B cell (primary cell): ENCODE data around the gene ZCCHC2. TPM values are rescaled to one million over a fixed set of nuclear protein-coding genes. Genes with fewer than 3 reads are reported as not detected.

Experiments
- ATAC-seq: fragments of 200-7000 bp; cut with Tn5 transposase; one replicate; pipeline ENCODE4 v1.10.0; 2021; ENCODE audit warnings: low read depth, mild to moderate bottlenecking, moderate number of reproducible peaks, moderate library complexity
- CTCF ChIA-PET: fragments of 350-600 bp; sonication (Branson Sonifier 250); formaldehyde crosslinking; loops from one replicate; lab custom pipeline; 2021; ENCODE audit warnings: antibody characterized with exemption, inconsistent platforms; lab: Charles Lee
- POLR2A ChIA-PET: fragments of 350-600 bp; sonication (Branson Sonifier 250); formaldehyde crosslinking; loops from one replicate; lab custom pipeline; 2021; ENCODE audit warnings: antibody characterized with exemption; lab: Charles Lee
- DNase-seq: peaks from one replicate; pipeline ENCODE4 v3.0.0; 2013
- H2AFZ ChIP-seq: 2 replicates; pipeline ENCODE4 v1.6.1; 2012; ENCODE audit warnings: mild to moderate bottlenecking, low read depth, low read length; ENCODE audit not compliant: insufficient read depth, poor library complexity, severe bottlenecking
- H3K27ac ChIP-seq, 2 donors: 1 replicate in 1 of 2; 2 replicates in 1 of 2; pipeline ENCODE4 v1.5.1; 2012 to 2013; ENCODE audit warnings: low read length in 2 of 2, mild to moderate bottlenecking in 2 of 2, moderate library complexity in 1 of 2
- H3K27me3 ChIP-seq, 4 experiments: fragments of 200-600 bp in 1 of 4; sonication (generic) in 1 of 4; replicated peaks in 1 of 4; 1 replicate in 2 of 4; 2 replicates in 2 of 4; pipeline versions ENCODE4 v1.6.1 to v1.7.0; 2013 to 2016; ENCODE audit warnings: low read length in 3 of 4, mild to moderate bottlenecking in 2 of 4, mixed read lengths in 1 of 4, moderate library complexity in 1 of 4; ENCODE audit not compliant: insufficient read depth in 4 of 4, control insufficient read depth in 3 of 4; ENCODE audit errors: control extremely low read depth in 1 of 4
- H3K36me3 ChIP-seq, 2 experiments: replicated peaks in 1 of 2; 1 replicate in 1 of 2; 2 replicates in 1 of 2; pipeline versions ENCODE4 v1.6.1 to v1.7.1; 2013; ENCODE audit warnings: low read length in 1 of 2; ENCODE audit not compliant: insufficient read depth in 2 of 2, control insufficient read depth in 1 of 2; ENCODE audit errors: control extremely low read depth in 1 of 2, extremely low read depth in 1 of 2
- H3K4me1 ChIP-seq, 2 donors: fragments of 200-600 bp in 1 of 2; sonication (generic) in 1 of 2; 1 replicate in 1 of 2; 2 replicates in 1 of 2; pipeline versions ENCODE4 v1.5.1 to v1.6.1; 2013 to 2017; ENCODE audit warnings: low read length in 2 of 2; ENCODE audit not compliant: control insufficient read depth in 2 of 2, insufficient read depth in 2 of 2
- H3K4me2 ChIP-seq: replicated peaks from 2 replicates; pipeline ENCODE3; 2012; ENCODE audit warnings: mild to moderate bottlenecking, low read depth, low read length; ENCODE audit not compliant: poor library complexity, severe bottlenecking
- H3K4me3 ChIP-seq, 5 experiments: fragments of 200-600 bp in 1 of 5; sonication (generic) in 1 of 5; 1 replicate in 3 of 5; 2 replicates in 2 of 5; pipeline versions ENCODE4 v1.5.1 to v1.7.0; 2011 to 2016; ENCODE audit warnings: low read length in 4 of 5, mild to moderate bottlenecking in 4 of 5, low read depth in 2 of 5, control low read depth in 1 of 5, moderate library complexity in 1 of 5; ENCODE audit not compliant: insufficient read depth in 1 of 5; ENCODE audit errors: control extremely low read depth in 1 of 5, extremely low read depth in 1 of 5
- H3K79me2 ChIP-seq: fragments of 200-600 bp; sonication (generic); one replicate; pipeline ENCODE4 v1.6.0; 2016; ENCODE audit warnings: low read length; ENCODE audit not compliant: control insufficient read depth, insufficient read depth
- H3K9ac ChIP-seq: fragments of 200-600 bp; sonication (generic); 2 replicates; pipeline ENCODE4 v1.6.1; 2017; ENCODE audit warnings: mild to moderate bottlenecking, low read length, moderate library complexity
- H3K9me3 ChIP-seq, 3 donors: one replicate each; pipeline versions ENCODE4 v1.6.1 to v1.7.1; 2013; ENCODE audit warnings: low read length in 2 of 3; ENCODE audit not compliant: control insufficient read depth in 2 of 3, insufficient read depth in 1 of 3; ENCODE audit errors: control extremely low read depth in 1 of 3
- H4K20me1 ChIP-seq: 2 replicates; pipeline ENCODE4 v1.6.0; 2012; ENCODE audit warnings: mild to moderate bottlenecking, low read length; ENCODE audit not compliant: insufficient read depth, control insufficient read depth, poor library complexity, severe bottlenecking
- H3K27ac Mint-ChIP-seq: one replicate; pipeline ENCODE4 v1.8.0; 2021; ENCODE audit warnings: mixed read lengths
- H3K27me3 Mint-ChIP-seq: one replicate; pipeline ENCODE4 v1.8.0; 2021; ENCODE audit warnings: mixed read lengths
- H3K4me1 Mint-ChIP-seq: one replicate; pipeline ENCODE4 v1.8.0; 2021; ENCODE audit warnings: mixed read lengths
- H3K4me3 Mint-ChIP-seq: one replicate; pipeline ENCODE4 v1.8.0; 2021; ENCODE audit warnings: mixed read lengths
- H3K9me3 Mint-ChIP-seq: one replicate; pipeline ENCODE4 v1.8.0; 2022; ENCODE audit warnings: mixed read lengths; ENCODE audit not compliant: insufficient read depth
- CTCF ChIP-seq: fragments of 200-600 bp; IDR thresholded peaks from one replicate; pipeline ENCODE4 v1.8.0; 2022; ENCODE audit warnings: antibody characterized with exemption, mild to moderate bottlenecking
- EZH2 ChIP-seq: IDR thresholded peaks from 2 replicates; pipeline ENCODE4 v1.6.1; 2012; ENCODE audit warnings: borderline replicate concordance, low read depth, mild to moderate bottlenecking, moderate library complexity, low read length; ENCODE audit not compliant: insufficient read depth, poor library complexity, severe bottlenecking
- WGBS: methylation state at CpG from one replicate; pipeline ENCODE4 v1.1.5; 2013; ENCODE audit warnings: missing lambda C conversion rate; ENCODE audit not compliant: insufficient coverage; 5-methylcytosine and 5-hydroxymethylcytosine counted together
- intact Hi-C: fragments of 100-400 bp; cut with micrococcal nuclease; formaldehyde crosslinking; loops from one replicate; pipeline ENCODE4 v1.10.0; 2022
- polyA plus RNA-seq: library from polyadenylated mRNA; depleted of rRNA; stranded (reverse); fragments of >200 nt; gene quantifications from 2 replicates; pipeline ENCODE4 v1.2.3, GENCODE V29; 2012
- total RNA-seq, 2 donors: library from RNA; stranded (reverse); fragments of 120-200 nt in 1 of 2; gene quantifications; 1 replicate in 1 of 2; 2 replicates in 1 of 2; pipeline versions ENCODE4 v1.2.3 to v1.2.4, GENCODE V29; 2013 to 2022

ZCCHC2 gene
- total and polyA plus RNA-seq, 2 donors (not counting 1 experiment from before 2014, with no cell fraction given), result 24.5 to 53.7 TPM

GRCh38 chr18:62496262-62496661 lies 26.6 kb upstream of the ZCCHC2 start:
- DNase-seq (no peak), ATAC-seq (no peak)
- H3K9ac ChIP-seq, result no peak overlapping the region
- intact Hi-C loops, result no loop called here
- no peaks in the 10 kb centered on the region for H4K20me1 ChIP-seq
- H3K4me1 ChIP-seq, result peaks cover 11 to 13% of the 10 kb centered on the region in 2 donors
- Mint-ChIP-seq H3K27me3 (peaks cover 32% of the 10 kb centered on the region), H3K4me3 (no peak overlapping the region), H3K9me3 (no peaks in the 10 kb centered on the region), H3K4me1 (peaks cover 14% of the 10 kb centered on the region), H3K27ac (no peak overlapping the region)
- no peaks in the 10 kb centered on the region for H3K36me3 ChIP-seq
- ChIA-PET CTCF (interaction anchor here (1.1 kb wide), 1 partner anchor 10 kb away, joined by 3 read pairs; no protein-coding TSS in a partner anchor), POLR2A (no interaction called here)
- H3K4me2 ChIP-seq, result no peak overlapping the region
- WGBS, result no CpG with 5 or more reads among the region's 2 CpGs
- H2AFZ ChIP-seq, result no peak overlapping the region
- TF ChIP-seq EZH2 (no peak), CTCF (no peak)
- no peak overlapping the region for H3K4me3 ChIP-seq
- H3K79me2 ChIP-seq, result no peaks in the 10 kb centered on the region
- H3K27ac ChIP-seq, result no peak overlapping the region
- H3K27me3 ChIP-seq, result peaks cover 0 to 5% (median 2%) of the 10 kb centered on the region in 4 experiments
- no peaks in the 10 kb centered on the region for H3K9me3 ChIP-seq

GRCh38 chr18:62497190-62497772 lies 25.5 kb upstream of the ZCCHC2 start:
- Histone ChIP-seq H3K36me3 (no peaks in the 10 kb centered on the region), H4K20me1 (no peaks in the 10 kb centered on the region), H3K27me3 (peaks cover 0 to 5% (median 2%) of the 10 kb centered on the region in 4 experiments), H3K79me2 (no peaks in the 10 kb centered on the region), H3K4me2 (no peak overlapping the region), H3K4me3 (no peak overlapping the region), H3K9ac (no peak overlapping the region), H3K4me1 (peaks cover 11 to 13% of the 10 kb centered on the region in 2 donors), H3K27ac (no peak overlapping the region), H3K9me3 (no peaks in the 10 kb centered on the region), H2AFZ (no peak overlapping the region)
- DNase-seq (no peak), ATAC-seq (no peak)
- TF ChIP-seq EZH2, result no peak
- TF ChIP-seq CTCF, result no peak
- POLR2A ChIA-PET, result no interaction called here
- peaks cover 14% of the 10 kb centered on the region for H3K4me1 Mint-ChIP-seq
- no peak overlapping the region for H3K4me3 Mint-ChIP-seq
- no peak overlapping the region for H3K27ac Mint-ChIP-seq
- CTCF ChIA-PET, result interaction anchor here (1.3 kb wide), 1 partner anchor 16 kb away, joined by 3 read pairs; no protein-coding TSS in a partner anchor
- intact Hi-C loops, result no loop called here
- H3K9me3 Mint-ChIP-seq, result peaks cover 2% of the 10 kb centered on the region
- peaks cover 25% of the 10 kb centered on the region for H3K27me3 Mint-ChIP-seq
- 93% methylated on average over 5 of the region's 13 CpGs for WGBS
